Activated naive CD8-positive, alpha-beta T cell treated with anti-CD3 and anti-CD28 coated beads, Interleukin-2, amount 50 U/mL, for 16 hours (primary cell): ENCODE measurements around the gene ZNF76.
"Not testable (repeated sequence)": the region's sequence is repeated elsewhere in the genome, so short reads cannot be mapped to it uniquely, and the experiment has no call there.

Experiments used
- DNase-seq: peaks from one replicate; pipeline ENCODE4 v3.0.0-alpha.2; 2020; ENCODE audit warnings: low read depth, low spot score

The ZNF76 gene

GRCh38 chr6:35328965-35329364, 69.4 kb downstream of the ZNF76 start:
- not testable (repeated sequence) for DNase-seq

DNA sequence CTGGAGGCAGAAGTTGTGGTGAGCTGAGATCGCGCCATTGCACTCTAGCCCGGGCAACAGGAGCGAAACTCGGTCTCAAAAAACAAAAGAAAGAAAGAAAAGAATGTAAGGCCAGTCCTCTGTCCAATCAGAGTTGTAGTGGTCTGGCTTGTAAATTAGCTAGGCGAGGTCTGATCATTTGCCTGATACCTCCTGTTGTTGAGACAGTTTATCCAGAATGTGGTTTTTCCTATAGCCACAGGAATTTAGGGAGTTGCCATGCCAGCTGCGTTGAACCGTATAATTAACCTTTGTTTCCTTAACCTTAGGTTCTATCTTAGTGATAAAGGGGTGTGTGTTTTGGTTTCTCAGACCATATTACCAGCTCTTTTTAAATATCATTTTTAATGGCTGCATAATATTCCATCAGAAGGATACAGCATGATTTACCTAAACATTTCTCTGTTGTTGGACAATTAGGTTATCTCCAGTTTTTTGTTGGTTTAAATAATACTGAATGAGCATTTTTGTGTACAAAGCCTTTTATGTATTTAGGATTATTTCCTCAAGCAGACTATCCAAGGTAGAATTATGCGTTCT, 71.1 kb downstream of the ZNF76 start:
- no peak for DNase-seq

- not testable (repeated sequence) for DNase-seq
These were observed 72.7 kb downstream of the ZNF76 start for GRCh38 chr6:35332074-35332887.

- DNase-seq, result no peak
These were observed 82.0 kb downstream of the ZNF76 start for GRCh38 chr6:35341557-35341956.

DNA sequence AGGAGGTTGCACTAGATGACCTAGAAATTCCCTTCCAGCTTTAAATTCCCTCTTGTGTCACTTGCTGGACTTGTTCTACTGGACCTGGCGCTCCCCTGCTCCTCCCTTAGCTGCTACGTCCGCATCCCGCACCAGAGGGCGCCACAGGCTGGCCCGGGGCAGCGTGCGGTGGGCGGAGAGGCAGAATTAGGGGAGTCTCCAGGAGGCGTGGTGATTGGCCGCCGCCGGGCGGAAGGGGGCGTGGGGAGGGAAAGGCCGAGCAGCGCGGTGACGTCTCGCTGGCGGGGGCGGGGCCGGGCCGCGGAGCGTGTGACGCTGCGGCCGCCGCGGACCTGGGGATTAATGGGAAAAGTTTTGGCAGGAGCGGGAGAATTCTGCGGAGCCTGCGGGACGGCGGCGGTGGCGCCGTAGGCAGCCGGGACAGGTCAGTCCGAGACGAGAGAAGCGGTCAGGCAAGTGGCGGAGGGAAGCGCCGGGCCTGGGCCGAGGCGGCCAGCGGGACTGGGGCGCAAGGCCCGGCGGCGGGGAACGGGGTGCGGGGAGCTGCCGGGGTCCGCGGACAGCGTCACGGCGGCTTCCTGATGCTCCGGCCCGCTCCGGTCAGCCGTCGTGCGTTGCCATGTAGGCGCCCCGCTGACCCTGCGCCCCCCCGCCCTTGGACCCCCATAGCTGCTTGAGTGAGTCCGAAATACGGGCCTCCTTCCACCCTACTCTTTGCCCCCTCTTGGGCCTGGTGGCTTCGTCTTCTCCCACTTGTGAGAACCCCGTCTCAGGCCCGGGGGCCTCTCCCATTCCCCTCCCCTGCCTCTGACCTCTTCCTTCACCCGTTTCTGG, 82.9 kb downstream of the ZNF76 start, which contains the start of gene PPARD:
TSS of gene PPARD (plus strand) at position 301 of the 834 bp plus-strand sequence. CDS start 68,530 bp downstream, outside the sequence.
- DNase-seq, result peak; percentile 97

DNA sequence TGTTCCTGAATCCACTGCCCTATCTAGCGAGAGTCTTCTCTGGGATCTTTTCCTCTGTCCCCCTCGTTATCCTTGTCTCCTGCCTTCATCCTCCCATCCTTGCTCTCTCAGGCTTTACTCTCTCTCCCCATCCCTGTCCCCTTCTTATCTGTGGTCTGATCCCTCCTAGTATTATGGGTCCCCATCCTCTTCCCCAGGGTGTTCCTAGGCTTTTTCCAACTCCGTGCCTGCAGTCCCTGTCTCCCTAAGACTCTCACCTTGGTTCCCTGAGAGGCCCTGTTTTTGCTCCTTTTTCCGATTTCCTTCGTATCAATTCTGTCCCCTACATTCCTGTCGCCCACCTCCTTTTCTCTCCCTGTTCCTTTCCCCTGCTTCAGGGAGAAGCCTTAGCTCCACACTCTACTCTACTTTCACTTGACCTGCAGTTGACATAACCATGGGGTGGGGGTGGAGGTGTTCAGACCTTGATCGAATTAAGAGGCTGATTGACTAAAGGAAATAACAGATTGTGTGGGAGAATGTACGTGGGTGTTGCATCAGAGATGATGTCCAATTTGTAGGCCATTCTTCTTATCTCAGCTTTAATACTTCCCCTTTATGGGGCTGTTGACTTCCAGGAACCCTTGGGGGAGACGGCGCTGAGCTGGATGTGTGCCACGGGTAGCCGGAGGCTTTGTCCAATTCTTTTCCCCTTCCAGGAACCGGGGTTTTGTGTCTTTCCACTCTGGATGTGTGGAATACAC, 83.7 kb downstream of the ZNF76 start:
- DNase-seq, result no peak

GRCh38 chr6:35343835-35344550, 84.5 kb downstream of the ZNF76 start:
- no peak for DNase-seq
